ENCODE data around the gene SHH.
"Not testable (repeated sequence)": the region's sequence is repeated elsewhere in the genome, so short reads cannot be mapped to it uniquely, and the experiment has no call there.

The SHH gene

GRCh38 chr7:155818820-155819168 is 6.5 kb upstream of the SHH start:
- DNase-seq = no peak

GRCh38 chr7:155818154-155818819 is 6.0 kb upstream of the SHH start:
- no peak for DNase-seq

- DNase-seq = not testable (repeated sequence)
Observed at GRCh38 chr7:155817515-155817914, 5.3 kb upstream of the SHH start.

GRCh38 chr7:155816996-155817395 is 4.7 kb upstream of the SHH start:
- DNase-seq = no peak

- no peak for DNase-seq
Observed at GRCh38 chr7:155816192-155816508, 3.9 kb upstream of the SHH start.

- peak in 1 of 2 experiments; percentile 29 for DNase-seq
Observed at GRCh38 chr7:155815332-155816191, 3.3 kb upstream of the SHH start.

- no peak for DNase-seq
Observed at GRCh38 chr7:155814316-155815276, 2.3 kb upstream of the SHH start.

- no peak for DNase-seq
Observed at GRCh38 chr7:155813546-155814315, 1.5 kb upstream of the SHH start.

GRCh38 chr7:155813125-155813524 is 862 bp upstream of the SHH start:
- DNase-seq = no peak

- DNase-seq = no peak
Observed at GRCh38 chr7:155811560-155811894, 736 bp downstream of the SHH start.

- no peak for DNase-seq
Observed at GRCh38 chr7:155810770-155811559, 1.3 kb downstream of the SHH start.

- no peak for DNase-seq
Observed at GRCh38 chr7:155809947-155810769, 2.1 kb downstream of the SHH start.

- no peak for DNase-seq
Observed at GRCh38 chr7:155809332-155809946, 2.8 kb downstream of the SHH start.

- no peak for DNase-seq
Observed at GRCh38 chr7:155808549-155809331, 3.5 kb downstream of the SHH start.

GRCh38 chr7:155807789-155808548 is 4.3 kb downstream of the SHH start:
- no peak for DNase-seq

- no peak for DNase-seq
Observed at GRCh38 chr7:155807065-155807671, 5.1 kb downstream of the SHH start.

- no peak for DNase-seq
Observed at GRCh38 chr7:155806096-155806871, 6.0 kb downstream of the SHH start.

GRCh38 chr7:155805826-155806095 is 6.5 kb downstream of the SHH start:
- no peak for DNase-seq

Measured in NCI-H446 (cell line).